ENCODE results near the gene COTL1. TPM values are rescaled to one million over a fixed set of nuclear protein-coding genes. Genes with fewer than 3 reads are reported as not detected.
"Not testable (repeated sequence)": the region's sequence is repeated elsewhere in the genome, so short reads cannot be mapped to it uniquely, and the experiment has no call there.

The COTL1 gene
- total RNA-seq, 1 donor from 2014 or later: 107 TPM

DNA sequence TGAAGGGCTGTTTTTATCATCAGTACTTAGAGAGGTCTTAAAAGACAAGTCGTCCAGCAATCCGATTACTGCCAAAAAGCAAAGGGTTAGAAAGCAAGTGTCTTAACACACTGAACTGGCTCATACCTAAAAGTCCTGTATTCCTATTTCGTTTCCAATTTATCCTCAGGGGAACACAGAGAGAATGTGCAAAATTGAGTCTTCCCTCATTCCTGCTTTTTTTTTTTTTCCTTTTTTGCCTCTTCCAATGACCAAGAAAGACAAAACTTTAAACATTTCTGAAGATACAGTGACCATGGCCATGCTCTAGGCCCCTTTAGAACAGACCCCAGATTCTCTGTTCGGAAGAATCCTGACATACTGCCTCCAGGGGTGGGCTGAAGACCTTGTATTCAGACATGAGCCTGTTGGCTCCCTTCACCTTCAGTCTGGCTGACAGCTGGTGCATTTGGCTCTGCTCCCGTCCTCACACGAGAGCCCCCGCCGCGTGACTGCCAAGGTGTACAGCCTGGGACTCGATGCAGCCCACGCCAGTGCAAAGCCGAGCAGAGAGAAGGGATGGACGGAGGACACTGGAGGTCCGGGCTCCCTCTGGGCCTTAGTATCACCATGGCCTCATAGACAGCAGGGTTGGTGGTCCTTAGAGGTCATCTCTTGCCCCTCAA is 47.0 kb downstream of the COTL1 start:
- no peak for DNase-seq (ENCODE audit: low read depth in 2 of 2)

DNA sequence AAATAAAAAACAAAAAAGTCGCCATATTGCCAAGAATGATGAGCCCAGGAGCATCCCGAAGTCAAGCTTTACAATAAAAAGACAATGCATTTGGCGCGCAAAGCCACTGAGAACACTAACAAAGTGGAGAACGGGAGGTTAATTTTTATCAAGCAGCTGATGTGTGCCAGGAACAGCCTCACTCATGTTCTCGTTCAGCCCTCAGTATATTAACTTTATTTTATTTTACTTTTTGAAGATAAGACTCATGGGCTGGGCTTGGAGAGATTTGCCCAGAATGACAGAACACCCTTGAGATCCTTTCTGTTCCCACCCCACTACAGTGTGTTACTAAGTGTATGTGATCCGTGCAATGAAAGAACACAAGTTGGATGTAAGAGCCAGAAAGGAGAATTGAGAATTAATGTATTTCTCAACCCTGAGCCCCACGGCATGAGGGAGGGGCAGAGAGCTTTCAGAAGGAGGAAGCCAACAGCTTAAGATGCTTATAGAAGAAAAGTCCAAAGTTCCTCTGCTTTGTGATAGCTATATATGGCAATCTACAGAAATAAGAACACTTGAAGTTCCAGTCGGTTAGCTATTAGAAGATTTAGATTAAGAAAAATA is 48.4 kb downstream of the COTL1 start:
- no peak for DNase-seq (ENCODE audit: low read depth in 2 of 2)

DNA sequence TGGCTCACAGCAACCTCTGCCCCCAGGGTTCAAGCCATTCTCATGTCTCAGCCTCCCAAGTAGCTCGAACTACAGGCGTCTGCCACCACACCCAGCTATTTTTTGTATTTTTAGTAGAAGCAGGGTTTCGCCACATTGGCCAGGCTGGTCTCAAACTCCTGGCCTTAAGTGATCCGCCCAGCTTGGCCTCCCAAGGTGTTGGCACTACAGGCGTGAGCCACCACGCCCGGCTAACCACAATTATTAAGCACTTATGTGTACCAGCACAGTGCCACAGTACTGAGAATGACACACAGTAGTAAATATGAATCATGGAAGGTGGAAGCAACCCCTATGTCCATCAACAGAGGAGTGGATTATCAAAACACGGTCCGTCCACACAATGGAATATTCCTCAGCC is 49.8 kb downstream of the COTL1 start:
- DNase-seq (ENCODE audit: low read depth in 2 of 2): peak in 1 of 2 donors; percentile 52

DNA sequence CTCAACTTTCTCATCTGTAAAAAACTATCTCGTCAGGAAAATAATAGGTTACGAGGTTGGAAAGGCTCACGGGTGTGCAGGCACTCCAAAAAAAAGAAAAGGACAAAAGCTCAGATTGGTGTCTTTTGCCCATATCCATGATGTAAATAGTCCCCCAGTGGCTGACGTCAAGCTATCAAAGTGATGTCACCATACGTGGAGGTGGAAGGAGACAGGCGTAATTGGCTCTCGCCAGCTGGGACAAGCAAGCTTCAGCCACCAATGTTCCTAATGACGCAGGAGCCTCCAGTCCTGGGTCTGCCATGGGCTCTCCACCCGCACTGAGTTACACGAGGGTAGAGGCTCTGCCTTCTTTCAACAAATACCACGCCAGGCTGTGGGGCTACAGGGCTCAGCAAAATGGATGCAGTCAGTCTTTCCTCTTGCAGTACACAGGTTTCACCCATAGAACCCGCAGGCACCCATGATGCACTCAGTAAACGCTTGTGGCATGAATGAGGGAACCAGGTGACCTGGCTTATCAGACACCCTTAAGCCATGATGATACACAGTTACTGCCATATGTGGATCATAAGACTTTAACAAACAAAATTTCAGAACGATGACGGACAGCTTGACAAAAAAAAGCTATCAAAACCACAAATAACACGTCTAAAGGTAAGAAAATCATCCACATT is 50.5 kb downstream of the COTL1 start:
- DNase-seq (ENCODE audit: low read depth in 2 of 2): no peak

DNA sequence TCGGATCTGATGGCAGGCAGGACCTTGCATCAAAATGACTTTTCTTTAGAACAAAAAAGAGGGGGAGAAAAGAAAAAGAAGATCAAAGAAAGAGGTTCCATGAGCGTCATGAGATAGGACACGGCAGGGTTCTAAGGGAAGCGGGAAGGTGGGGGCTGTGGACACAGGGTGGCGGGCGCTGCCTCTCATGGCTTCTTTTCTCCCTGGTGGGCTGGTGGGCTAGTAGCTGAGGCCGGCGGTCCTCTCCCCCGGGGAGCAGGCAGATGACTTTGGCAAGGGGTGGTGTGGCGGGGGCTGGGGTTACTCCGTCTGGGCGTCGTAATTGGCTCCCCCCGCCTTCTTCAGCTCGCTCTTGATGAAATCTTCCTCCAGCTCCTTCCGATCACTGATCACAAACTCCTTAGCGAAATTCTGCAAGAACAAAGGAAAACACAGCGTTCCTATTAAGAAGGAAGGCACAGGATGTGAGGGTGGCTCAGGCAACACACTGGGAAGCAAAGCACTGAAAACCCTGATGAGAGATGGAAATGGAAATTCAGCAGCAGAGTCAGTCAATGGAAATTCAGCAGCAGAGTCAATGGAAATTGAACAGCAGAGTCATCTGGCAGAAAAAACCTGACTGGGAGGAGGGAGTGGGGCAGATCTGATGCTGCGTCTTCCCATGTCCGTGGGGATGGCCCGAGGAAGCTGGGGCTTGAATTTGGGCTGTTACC is 51.2 kb downstream of the COTL1 start:
- DNase-seq (ENCODE audit: low read depth in 2 of 2): no peak

DNA sequence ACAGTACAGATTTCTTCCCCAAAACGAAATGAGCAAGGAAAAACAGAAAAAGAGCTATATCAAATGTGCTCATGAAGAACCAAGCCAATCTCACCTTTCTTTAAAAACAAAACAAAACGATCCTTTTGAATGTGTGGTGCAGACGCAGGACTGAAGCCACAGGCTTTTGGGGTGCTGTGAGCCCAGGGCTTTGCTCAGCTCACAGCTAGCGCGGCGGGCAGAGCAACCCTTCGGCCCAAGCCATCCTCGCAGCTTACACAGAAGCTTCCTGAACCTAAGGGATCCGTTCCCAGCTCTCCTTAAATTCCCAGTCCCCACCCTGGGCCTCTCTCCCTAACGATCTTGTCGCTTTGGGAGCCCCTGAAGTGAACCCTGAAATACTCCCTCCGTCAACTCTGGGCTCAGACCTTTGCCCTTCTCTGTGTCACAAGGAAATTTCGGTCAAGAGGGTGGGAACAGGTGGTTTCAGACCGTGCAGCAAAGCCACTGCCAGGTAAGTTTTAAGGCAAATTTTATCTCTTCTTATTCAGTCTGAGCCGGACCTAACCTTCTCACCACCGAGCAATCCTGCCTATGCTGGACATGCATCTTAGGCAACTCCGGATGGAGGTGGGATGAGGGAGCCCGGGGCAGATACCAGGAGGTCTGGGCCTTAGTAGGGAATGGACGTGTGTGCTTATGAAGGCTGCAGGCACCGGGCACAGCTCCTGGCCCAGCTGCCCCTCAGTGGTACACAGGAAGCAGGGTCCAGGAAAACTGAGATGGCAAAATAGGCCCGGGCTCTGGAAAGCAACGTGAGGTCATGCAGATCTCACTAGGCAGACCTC is 52.0 kb downstream of the COTL1 start:
- no peak for DNase-seq (ENCODE audit: low read depth in 2 of 2)

DNA sequence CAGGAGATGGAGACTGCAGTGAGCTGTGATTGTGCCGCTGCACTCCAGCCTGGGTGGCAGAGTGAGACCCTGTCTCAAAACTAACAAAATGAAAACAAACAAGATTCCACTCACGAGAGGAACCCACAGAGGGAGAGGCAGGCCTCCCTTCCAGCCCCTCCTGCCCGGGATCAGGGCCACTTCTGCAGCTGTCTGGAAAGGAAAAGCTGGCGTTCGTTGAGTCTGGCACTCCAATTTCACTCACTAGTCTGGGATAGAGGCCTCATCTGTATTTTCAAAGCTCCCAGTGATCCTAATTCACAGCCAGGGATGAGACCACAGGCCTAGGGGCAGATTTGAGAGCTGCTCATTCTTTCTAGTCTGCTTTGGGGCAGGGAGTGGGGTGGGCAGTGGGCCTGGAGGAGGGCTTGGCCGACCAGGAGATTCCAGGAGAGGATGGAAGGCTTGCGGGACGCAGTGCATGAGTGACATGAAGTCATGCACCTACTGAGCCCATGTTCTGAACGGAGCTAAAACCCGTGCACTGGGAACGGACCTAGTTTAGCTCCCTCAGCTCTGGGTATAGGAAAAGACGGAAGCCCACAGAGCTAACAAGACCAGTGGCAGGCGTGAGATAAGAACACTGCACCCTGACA is 54.0 kb downstream of the COTL1 start:
- DNase-seq (ENCODE audit: low read depth in 2 of 2): no peak

DNA sequence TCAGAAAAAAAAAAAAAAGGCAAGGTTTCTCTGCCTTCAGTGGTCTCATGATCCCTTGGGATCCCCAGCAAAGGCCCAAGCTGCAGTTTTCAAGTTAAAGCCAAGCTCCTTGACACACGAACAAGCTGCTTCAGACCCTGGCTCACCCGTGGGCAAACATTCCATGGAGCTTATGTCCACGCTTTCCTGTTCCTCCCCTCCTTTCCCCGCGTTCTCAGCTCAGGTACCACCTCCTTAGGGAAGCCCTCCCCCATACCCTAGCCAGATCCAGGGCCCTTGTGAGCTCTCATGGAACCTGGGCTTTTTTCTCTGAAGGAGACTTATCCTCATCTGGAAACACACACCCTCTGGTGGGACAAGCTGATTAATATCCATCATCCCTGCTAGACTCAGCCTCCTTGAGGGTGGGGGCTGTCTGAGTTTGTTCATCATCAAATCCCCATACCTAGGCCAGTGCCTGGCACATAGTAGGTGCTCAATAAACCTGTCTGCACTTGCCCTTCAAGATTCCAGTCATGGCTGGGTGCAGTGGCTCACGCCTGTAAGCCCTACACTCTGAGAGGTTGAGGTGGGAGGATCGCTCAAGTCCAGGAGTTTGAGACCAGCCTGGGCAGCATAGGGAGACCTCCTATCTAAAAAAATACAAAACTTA is 54.7 kb downstream of the COTL1 start:
- DNase-seq (ENCODE audit: low read depth in 2 of 2): no peak

DNA sequence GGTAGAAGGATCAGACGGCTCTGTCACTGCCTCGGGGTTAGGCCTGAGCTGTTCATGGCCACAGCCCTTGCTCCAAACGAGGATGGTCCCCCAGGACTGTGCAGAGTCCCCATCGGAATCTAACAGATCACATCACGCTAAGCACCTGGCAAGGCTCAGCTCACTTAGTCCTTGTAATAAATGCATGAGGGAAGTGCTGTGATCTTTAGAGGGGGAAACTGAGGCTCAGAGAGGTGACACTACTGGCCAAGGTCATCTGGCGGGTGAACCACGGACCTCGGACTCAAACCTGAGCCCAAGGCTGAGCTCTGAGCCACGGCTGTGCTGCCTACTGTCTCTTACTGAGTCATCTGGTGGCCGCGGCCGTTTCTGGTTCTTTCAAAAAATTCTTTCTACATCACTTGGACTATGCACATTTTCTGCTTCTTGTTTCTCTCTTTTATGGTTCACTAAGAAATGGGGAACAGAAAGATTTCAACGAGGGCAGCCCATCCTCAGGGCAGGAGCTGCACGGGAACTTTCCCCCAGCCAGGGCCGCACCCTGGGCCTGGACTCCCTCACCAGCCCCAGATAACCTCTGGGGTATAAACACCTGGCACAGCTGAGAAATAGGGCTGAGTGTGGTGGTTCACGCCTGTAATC is 55.6 kb downstream of the COTL1 start:
- no peak for DNase-seq (ENCODE audit: low read depth in 2 of 2)

DNA sequence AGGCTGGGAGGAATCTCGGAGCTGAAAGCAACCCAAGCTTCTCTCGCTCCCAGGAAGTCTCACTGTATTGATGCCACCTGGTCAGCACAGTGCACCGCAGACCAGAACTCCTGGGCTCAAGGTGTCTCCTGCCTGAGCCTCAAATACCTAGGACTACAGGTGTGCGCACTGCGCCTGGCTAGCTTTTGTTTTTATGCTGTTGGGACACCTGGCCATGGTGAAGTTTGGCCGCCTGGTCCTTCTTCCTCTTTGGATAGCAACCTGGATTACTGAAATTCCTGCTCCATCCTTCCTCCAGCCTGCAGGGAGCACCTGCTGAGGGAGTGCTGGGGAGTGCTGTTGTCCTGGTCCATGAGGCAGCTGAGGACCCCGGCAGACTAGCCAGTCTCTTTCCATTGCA is 56.6 kb downstream of the COTL1 start:
- DNase-seq (ENCODE audit: low read depth in 2 of 2): no peak

DNA sequence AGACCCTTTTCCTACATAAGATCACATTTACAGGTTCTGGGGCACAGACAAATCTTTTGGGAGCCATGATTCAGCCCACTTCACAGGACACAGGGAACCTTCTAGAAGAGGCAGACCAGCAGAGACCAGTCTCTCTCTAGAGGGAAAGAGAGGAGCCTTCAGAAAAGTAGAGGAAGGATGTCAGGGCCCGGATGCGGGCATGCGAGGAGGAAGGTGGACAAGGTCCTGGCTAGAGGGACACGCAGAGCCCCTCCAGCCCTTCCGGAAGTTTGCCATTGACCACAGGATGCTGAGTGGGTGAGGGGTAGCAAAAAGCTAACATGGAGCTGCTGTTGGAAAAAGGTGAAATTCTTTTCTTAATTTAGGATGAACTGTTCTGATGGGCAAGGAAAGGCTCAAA is 57.6 kb downstream of the COTL1 start:
- no peak for DNase-seq (ENCODE audit: low read depth in 2 of 2)

DNA sequence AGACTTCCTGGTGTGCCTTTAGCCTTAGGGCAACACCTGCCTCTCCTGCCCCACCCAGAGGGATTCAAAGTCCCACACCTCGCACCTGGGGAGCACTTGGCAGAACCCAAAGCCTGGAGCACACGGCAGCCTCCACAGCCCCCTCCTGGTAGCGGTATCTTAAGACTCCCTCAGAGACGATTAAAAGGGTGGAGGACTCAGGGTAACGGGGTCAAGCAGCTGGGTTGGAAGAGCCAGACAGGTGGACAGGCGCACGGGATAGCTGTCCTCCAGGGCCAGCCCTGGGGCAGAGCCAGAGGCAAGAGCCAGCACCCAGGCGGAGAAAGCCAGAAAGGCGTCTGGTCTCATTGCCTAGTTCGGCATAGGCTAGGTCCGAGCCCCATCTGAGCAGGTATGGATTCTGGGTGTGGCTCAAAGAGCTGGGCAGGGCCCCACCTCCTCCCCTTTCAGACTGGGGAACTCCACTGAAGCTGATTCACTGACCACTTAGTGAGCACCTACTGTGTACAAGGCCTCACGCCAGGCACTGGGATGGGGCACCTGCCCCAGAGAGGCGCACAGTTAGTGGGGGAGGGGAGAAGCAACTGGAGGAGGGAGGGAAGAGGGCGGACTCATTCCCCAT is 58.5 kb downstream of the COTL1 start:
- DNase-seq (ENCODE audit: low read depth in 2 of 2): no peak

DNA sequence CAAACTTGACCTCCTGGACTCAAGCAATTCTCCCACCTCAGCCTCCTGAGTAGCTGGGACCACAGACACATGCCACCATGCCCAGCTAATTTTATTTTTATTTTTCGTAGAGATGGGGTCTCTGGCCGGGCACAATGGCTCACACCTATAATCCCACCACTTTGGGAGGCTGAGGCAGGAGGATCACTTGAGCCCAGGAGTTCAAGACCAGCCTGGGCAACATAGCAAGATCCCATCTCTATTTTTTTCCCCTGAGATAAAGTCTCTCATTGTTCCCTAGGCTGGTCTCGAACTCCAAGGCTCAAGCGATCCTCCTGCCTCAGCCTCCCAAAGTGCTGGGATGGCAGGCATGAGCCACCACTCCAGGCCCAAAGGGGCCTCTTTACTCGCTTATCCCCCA is 59.0 kb downstream of the COTL1 start:
- DNase-seq (ENCODE audit: low read depth in 2 of 2): not testable (repeated sequence)

DNA sequence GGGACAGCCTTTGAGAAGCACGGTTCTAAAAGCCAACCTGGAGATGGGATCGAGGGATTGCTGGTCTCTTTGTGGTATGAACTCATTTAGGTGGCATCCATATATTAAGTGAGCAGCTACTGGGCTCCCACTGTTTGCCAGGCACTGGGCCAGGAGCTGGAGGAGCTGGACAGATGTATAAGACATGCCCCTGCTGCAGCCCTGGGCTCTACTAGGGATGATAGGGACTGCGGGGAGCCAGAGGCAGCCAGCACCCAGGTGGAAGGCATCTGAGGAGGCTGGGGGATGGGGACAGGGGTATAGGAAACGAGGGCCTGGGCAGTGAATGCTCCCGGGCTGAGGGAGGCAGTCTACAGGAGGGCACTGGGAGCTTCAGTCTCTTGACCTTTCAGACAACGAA is 60.4 kb downstream of the COTL1 start:
- DNase-seq (ENCODE audit: low read depth in 2 of 2): no peak

DNA sequence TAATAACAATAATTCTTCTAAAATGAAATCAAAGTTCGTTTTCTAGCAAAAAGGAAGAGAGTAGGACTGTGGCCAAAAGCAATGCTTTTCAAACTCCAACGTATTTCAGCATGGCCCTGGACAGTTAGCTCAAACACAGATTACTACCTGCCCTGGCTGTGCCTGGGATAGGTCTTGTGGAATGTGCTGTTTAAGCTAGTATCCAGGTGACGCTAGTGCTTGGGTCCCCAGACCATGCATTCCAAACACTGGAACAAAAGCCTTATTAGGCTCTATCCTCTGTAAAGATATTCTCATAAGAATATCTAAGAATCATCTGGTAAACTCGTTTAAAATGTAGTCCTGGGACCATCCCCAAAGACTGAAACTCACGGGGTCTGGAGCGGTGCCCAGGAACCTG is 60.8 kb downstream of the COTL1 start:
- no peak for DNase-seq (ENCODE audit: low read depth in 2 of 2)

DNA sequence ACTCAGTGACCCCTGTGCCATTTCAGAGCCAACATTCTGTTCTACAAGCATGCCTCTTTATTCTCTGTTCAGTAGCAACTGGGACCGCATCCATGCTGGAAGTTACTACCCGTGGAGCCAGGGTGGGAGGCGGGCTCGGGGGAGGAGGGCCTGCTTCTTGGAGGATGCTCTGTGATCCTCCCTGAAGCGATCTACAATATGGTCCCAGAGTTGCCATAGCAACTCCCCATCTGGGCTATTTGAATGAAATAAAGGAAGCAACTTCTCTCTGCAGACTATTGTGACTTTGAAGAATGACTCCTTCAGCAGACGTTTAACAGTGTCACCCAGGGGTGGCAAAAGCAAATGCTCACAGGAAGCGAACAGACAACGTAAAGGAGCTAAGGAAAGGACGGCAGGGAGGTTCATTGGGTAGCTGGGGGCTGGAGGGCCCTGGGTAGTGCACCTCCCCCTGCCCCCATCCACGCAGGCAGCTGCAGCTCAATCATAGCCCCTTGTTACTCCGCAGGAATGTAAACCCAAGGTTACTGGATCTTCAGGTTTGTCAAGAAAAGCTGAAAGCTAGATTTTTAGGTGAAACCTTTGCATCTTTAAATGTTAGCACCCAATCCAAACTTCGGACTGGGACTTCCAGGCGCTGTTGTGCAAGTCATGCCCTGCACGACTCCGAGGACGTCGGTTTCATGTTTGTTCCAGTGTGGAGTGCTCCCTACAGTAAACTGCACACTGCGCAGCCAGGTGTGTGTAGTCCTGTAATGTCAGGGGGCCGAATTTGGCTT is 62.3 kb downstream of the COTL1 start:
- DNase-seq (ENCODE audit: low read depth in 2 of 2): no peak

DNA sequence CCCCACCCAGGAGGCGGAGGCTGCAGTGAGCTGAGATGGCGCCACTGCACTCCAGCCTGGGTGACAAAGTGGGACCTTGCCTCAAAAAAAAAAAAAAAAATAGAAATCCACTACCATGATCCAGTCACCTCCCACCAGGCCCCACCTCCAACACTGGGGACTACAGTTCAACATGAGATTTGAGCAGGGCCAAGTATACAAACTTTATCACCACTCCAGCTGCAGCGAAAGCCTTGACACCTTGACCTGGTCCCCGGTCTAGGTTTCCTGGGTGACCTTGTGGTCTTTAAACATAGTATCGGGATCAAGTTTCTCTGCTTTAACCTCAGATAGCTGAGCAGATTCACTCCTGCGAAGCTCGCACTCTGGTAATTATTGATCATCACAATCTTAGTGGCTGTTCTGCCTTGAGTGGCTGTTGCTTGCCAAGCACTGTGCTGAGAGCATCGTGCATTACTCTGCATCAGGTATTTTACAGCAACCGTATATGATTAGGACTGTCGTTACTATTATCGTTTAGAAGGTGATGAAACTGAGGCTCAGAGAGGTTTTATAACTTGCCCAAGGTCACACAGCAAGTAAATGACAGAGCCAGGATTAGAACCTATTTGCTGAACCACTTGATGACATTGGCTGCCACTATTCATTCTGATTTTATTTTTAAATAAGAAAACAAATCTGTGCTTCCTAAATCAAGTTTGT is 63.1 kb downstream of the COTL1 start:
- DNase-seq (ENCODE audit: low read depth in 2 of 2): no peak

DNA sequence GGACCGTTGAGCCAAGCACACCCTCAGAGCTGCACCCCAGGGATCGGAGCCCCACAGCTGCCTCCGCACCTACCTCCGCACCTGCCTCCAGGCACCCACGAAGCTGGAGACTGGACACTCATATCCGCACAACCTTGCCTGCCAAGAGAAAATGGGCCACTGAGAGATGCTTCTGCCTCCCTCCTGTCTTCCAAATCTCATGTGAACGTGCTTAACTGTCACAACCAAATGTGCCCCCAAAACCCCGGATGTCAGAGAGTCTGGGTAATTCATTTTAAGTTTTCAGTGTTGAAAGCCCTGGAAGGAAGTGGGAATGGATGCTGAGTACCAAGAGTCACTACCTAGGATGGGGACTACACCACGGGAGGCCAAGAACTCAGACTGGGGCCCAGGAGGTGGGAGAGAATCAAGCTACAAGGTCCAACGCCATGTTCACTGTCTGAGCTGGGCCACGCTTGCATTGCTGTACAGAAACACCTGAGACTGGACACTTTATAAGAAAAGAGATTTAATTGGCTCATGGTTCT is 63.9 kb downstream of the COTL1 start:
- no peak for DNase-seq (ENCODE audit: low read depth in 2 of 2)

Measured in lung microvascular endothelial cell (primary cell).